ENCODE data around the gene LRRC57. TPM values are rescaled to one million over a fixed set of nuclear protein-coding genes. Genes with fewer than 3 reads are reported as not detected.
A peak's percentile ranks its signal among the peaks of the same experiment; 100 is the strongest.

Gene LRRC57
- total and polyA plus RNA-seq, 2 of the 13 experiments (the other 11 are each of a cell fraction or from before 2014, with no cell fraction given): 5.8 to 14.8 TPM

DNA sequence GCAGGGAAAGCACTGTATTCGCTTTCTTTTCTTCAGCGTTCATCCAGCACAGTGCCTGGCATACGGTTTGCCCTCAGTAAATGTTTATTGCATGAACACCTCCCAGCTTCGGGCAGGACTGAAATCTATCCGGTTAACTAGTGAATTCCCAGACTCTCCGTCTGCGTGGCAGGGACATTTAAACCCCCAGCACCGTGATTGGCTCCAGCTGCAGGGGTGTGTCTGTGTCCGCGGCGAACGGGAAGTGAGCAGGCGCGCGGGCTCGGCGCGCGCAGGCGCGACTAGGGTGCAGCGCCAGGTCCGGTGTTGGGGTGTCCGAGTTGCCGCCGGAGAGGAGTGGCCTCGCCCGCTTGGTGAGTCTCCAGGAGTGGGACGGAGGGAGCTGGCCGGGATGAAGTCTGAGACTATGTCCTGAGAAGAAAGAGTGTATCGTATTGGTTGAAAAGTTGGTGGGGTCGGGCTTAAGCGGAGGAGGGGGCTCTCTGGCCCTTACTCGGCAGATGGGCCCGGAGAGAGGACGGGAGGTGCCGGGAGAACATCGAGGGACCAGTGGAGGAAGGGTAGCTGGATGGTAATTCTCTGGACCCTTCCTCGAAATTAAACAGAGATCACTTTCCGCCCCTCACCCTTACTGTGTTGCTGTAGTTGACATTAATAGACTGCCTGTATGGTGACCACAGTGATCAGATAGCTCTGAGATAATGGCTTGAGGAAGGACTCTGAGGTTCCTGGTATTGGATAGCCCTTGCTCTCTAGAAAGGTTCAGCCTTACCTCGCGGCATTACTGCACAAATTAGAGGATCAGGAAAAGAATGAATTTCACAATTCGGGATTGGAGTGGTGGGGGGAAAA lies 53.0 kb downstream of the LRRC57 start, which contains the start of gene SNAP23 (continued):
- TF ChIP-seq, protein P1, sequence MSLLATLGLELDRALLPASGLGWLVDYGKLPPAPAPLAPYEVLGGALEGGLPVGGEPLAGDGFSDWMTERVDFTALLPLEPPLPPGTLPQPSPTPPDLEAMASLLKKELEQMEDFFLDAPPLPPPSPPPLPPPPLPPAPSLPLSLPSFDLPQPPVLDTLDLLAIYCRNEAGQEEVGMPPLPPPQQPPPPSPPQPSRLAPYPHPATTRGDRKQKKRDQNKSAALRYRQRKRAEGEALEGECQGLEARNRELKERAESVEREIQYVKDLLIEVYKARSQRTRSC (CRISPR knock-in tag; IDR thresholded peaks at IDR 0.05; ENCODE audit: low read depth): no peak
- TF ChIP-seq ZNF235 (CRISPR knock-in tag; IDR thresholded peaks at IDR 0.05; ENCODE audit: borderline replicate concordance): no peak; the same call in 1 of the 2 replicates
- peak; percentile 71 for TF ChIP-seq SKI (IDR thresholded peaks at IDR 0.05; ENCODE audit: partially characterized antibody)
- peak; percentile 79; the same call in 1 of the 2 replicates for TF ChIP-seq ZNF124 (CRISPR knock-in tag; IDR thresholded peaks at IDR 0.05)
- TF ChIP-seq, protein P2, sequence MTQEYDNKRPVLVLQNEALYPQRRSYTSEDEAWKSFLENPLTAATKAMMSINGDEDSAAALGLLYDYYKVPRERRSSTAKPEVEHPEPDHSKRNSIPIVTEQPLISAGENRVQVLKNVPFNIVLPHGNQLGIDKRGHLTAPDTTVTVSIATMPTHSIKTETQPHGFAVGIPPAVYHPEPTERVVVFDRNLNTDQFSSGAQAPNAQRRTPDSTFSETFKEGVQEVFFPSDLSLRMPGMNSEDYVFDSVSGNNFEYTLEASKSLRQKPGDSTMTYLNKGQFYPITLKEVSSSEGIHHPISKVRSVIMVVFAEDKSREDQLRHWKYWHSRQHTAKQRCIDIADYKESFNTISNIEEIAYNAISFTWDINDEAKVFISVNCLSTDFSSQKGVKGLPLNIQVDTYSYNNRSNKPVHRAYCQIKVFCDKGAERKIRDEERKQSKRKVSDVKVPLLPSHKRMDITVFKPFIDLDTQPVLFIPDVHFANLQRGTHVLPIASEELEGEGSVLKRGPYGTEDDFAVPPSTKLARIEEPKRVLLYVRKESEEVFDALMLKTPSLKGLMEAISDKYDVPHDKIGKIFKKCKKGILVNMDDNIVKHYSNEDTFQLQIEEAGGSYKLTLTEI (CRISPR knock-in tag; conservative IDR thresholded peaks at IDR 0.05): no peak
- peak; percentile 84; the same call in 1 of the 2 replicates for TF ChIP-seq TGIF2 (CRISPR knock-in tag; IDR thresholded peaks at IDR 0.05)
- TF ChIP-seq ZNF615 (CRISPR knock-in tag; IDR thresholded peaks at IDR 0.05; ENCODE audit: borderline replicate concordance): no peak
- TF ChIP-seq POLR2A (IDR thresholded peaks at IDR 0.05; ENCODE audit: insufficient read depth in 1 of 2, low read depth in 2 of 2, low read length in 2 of 2): peak; percentile 74 to 88
- no peak for TF ChIP-seq TBP (CRISPR knock-in tag; IDR thresholded peaks at IDR 0.05)
- TF ChIP-seq ZNF644 (CRISPR knock-in tag; IDR thresholded peaks at IDR 0.05; ENCODE audit: low read depth): no peak
- TF ChIP-seq, protein P3, sequence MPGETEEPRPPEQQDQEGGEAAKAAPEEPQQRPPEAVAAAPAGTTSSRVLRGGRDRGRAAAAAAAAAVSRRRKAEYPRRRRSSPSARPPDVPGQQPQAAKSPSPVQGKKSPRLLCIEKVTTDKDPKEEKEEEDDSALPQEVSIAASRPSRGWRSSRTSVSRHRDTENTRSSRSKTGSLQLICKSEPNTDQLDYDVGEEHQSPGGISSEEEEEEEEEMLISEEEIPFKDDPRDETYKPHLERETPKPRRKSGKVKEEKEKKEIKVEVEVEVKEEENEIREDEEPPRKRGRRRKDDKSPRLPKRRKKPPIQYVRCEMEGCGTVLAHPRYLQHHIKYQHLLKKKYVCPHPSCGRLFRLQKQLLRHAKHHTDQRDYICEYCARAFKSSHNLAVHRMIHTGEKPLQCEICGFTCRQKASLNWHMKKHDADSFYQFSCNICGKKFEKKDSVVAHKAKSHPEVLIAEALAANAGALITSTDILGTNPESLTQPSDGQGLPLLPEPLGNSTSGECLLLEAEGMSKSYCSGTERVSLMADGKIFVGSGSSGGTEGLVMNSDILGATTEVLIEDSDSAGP (CRISPR knock-in tag; IDR thresholded peaks at IDR 0.05; ENCODE audit: borderline replicate concordance): peak; percentile 69; the same call in 1 of the 2 replicates
- TF ChIP-seq ZFP1 (CRISPR knock-in tag; IDR thresholded peaks at IDR 0.05): no peak
- TF ChIP-seq ZNF367 (CRISPR knock-in tag; IDR thresholded peaks at IDR 0.05; ENCODE audit: borderline replicate concordance): peak; percentile 100
- TF ChIP-seq, protein P4, sequence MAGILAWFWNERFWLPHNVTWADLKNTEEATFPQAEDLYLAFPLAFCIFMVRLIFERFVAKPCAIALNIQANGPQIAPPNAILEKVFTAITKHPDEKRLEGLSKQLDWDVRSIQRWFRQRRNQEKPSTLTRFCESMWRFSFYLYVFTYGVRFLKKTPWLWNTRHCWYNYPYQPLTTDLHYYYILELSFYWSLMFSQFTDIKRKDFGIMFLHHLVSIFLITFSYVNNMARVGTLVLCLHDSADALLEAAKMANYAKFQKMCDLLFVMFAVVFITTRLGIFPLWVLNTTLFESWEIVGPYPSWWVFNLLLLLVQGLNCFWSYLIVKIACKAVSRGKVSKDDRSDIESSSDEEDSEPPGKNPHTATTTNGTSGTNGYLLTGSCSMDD (CRISPR knock-in tag; IDR thresholded peaks at IDR 0.05): no peak
- no peak for TF ChIP-seq ZBTB7B (CRISPR knock-in tag; IDR thresholded peaks at IDR 0.05)
- TF ChIP-seq, protein P5, sequence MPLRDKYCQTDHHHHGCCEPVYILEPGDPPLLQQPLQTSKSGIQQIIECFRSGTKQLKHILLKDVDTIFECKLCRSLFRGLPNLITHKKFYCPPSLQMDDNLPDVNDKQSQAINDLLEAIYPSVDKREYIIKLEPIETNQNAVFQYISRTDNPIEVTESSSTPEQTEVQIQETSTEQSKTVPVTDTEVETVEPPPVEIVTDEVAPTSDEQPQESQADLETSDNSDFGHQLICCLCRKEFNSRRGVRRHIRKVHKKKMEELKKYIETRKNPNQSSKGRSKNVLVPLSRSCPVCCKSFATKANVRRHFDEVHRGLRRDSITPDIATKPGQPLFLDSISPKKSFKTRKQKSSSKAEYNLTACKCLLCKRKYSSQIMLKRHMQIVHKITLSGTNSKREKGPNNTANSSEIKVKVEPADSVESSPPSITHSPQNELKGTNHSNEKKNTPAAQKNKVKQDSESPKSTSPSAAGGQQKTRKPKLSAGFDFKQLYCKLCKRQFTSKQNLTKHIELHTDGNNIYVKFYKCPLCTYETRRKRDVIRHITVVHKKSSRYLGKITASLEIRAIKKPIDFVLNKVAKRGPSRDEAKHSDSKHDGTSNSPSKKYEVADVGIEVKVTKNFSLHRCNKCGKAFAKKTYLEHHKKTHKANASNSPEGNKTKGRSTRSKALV (CRISPR knock-in tag; IDR thresholded peaks at IDR 0.05): no peak; the same call in 1 of the 2 replicates
- TF ChIP-seq WIZ (CRISPR knock-in tag; IDR thresholded peaks at IDR 0.05): no peak
- TF ChIP-seq ZNF564 (CRISPR knock-in tag; IDR thresholded peaks at IDR 0.05): no peak

All from HepG2 (cell line).